Stomach (tissue), 4 donors: ENCODE measurements around the gene PPP4C.

Experiments used
- POLR2A ChIP-seq, 4 donors: fragments of 450-650 bp; IDR thresholded peaks; one replicate each; pipeline ENCODE4 v1.6.1; 2016; ENCODE audit warnings: antibody characterized with exemption in 4 of 4, control low read depth in 2 of 4, mild to moderate bottlenecking in 1 of 4, moderate library complexity in 1 of 4
- POLR2AphosphoS5 ChIP-seq, 3 donors: sonication (generic); formaldehyde crosslinking; IDR thresholded peaks; one replicate each; pipeline ENCODE4 v1.6.1; 2016; ENCODE audit warnings: antibody characterized with exemption in 3 of 3
- TF ChIP-seq, protein P1 (sequence below), 7 experiments: fragments of 450-650 bp in 4 of 7; fragments of 200-600 bp in 3 of 7; sonication (generic) in 3 of 7; IDR thresholded peaks; one replicate each; pipeline ENCODE4 v1.5.1; 2016 to 2019; ENCODE audit warnings: antibody characterized with exemption in 7 of 7, control low read depth in 2 of 7, mild to moderate bottlenecking in 1 of 7

DNA sequence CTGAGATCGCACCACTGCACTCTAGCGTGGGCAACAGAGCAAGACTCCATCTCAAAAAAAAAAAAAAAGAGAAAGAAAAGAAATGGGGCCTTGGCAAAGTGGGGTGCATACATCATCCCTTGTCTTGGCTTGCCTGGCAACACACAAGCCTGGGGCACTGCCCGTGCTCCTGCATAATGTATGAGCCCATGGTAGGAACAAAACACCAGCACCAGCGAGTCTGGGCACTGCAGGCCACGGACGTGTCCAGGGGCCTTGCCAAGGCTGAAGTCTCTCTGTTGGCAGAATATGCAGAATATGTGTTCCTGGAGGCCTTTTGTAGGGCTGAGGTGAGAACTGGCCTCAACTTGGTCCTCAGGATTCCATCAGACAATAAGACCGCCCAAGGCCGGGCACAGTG lies 25.9 kb upstream of the PPP4C start:
- TF ChIP-seq POLR2A (IDR thresholded peaks at IDR 0.05) (no peak), POLR2AphosphoS5 (IDR thresholded peaks at IDR 0.05) (no peak)
- TF ChIP-seq, protein P1, sequence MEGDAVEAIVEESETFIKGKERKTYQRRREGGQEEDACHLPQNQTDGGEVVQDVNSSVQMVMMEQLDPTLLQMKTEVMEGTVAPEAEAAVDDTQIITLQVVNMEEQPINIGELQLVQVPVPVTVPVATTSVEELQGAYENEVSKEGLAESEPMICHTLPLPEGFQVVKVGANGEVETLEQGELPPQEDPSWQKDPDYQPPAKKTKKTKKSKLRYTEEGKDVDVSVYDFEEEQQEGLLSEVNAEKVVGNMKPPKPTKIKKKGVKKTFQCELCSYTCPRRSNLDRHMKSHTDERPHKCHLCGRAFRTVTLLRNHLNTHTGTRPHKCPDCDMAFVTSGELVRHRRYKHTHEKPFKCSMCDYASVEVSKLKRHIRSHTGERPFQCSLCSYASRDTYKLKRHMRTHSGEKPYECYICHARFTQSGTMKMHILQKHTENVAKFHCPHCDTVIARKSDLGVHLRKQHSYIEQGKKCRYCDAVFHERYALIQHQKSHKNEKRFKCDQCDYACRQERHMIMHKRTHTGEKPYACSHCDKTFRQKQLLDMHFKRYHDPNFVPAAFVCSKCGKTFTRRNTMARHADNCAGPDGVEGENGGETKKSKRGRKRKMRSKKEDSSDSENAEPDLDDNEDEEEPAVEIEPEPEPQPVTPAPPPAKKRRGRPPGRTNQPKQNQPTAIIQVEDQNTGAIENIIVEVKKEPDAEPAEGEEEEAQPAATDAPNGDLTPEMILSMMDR (IDR thresholded peaks at IDR 0.05), result no peak
